SK-N-SH (cell line): ENCODE data around the gene RAB6B.

Experiments
- CTCF ChIP-seq: fragments of 200-600 bp; sonication (generic); IDR thresholded peaks from 2 replicates; pipeline ENCODE4 v1.6.1; 2017; ENCODE audit warnings: antibody characterized with exemption, mild to moderate bottlenecking, moderate library complexity
- ELF1 ChIP-seq: IDR thresholded peaks from 2 replicates; pipeline ENCODE4 v1.4.0; 2012
- EP300 ChIP-seq, 2 experiments: IDR thresholded peaks; 2 replicates each; pipeline versions ENCODE4 v1.4.0 to v1.6.1; 2012; ENCODE audit warnings: borderline replicate concordance in 1 of 2, low read depth in 1 of 2, low read length in 1 of 2
- EZH2phosphoT487 ChIP-seq: fragments of 200-600 bp; sonication (generic); IDR thresholded peaks from 2 replicates; pipeline ENCODE4 v1.6.1; 2017; ENCODE audit warnings: low read depth, mixed run types, mild to moderate bottlenecking, antibody characterized with exemption, moderate library complexity, borderline replicate concordance
- MXI1 ChIP-seq: IDR thresholded peaks from 2 replicates; pipeline ENCODE4 v1.6.1; 2012; ENCODE audit warnings: mild to moderate bottlenecking, low read depth, low read length, improper control_type of control experiment
- POLR2AphosphoS5 ChIP-seq: IDR thresholded peaks from 2 replicates; pipeline ENCODE4 v1.6.1; 2012; ENCODE audit warnings: low read depth, low read length
- RAD21 ChIP-seq: IDR thresholded peaks from 2 replicates; pipeline ENCODE4 v1.6.1; 2012; ENCODE audit warnings: mild to moderate bottlenecking, low read length
- RCOR1 ChIP-seq: fragments of 150-350 bp; IDR thresholded peaks from 2 replicates; pipeline ENCODE4 v1.6.1; 2017; ENCODE audit warnings: antibody characterized with exemption, low read length
- RFX5 ChIP-seq: IDR thresholded peaks from 2 replicates; pipeline ENCODE4 v1.6.1; 2012; ENCODE audit warnings: mild to moderate bottlenecking, improper control_type of control experiment, low read length
- SMC3 ChIP-seq: IDR thresholded peaks from 2 replicates; pipeline ENCODE4 v1.6.1; 2012; ENCODE audit warnings: low read depth, low read length, improper control_type of control experiment
- TF ChIP-seq, protein P1 (sequence below): IDR thresholded peaks from 2 replicates; pipeline ENCODE4 v1.6.1; 2012; ENCODE audit warnings: mild to moderate bottlenecking, low read depth, low read length, moderate library complexity
- TF ChIP-seq, protein P2 (sequence below): fragments of 150-350 bp; IDR thresholded peaks from 2 replicates; pipeline ENCODE4 v1.6.1; 2017; ENCODE audit warnings: antibody characterized with exemption, low read length, low read depth, borderline replicate concordance
- TF ChIP-seq, protein P3 (sequence below): IDR thresholded peaks from 2 replicates; pipeline ENCODE4; 2012

- TF ChIP-seq CTCF (no peak), POLR2AphosphoS5 (no peak), RFX5 (no peak), RCOR1 (no peak), RAD21 (no peak), SMC3 (no peak), EZH2phosphoT487 (no peak), MXI1 (no peak), EP300 (IDR thresholded peaks at IDR 0.05; ENCODE audit: borderline replicate concordance in 1 of 2, low read depth in 1 of 2, low read length in 1 of 2) (no peak), ELF1 (no peak)
- TF ChIP-seq, protein P1, sequence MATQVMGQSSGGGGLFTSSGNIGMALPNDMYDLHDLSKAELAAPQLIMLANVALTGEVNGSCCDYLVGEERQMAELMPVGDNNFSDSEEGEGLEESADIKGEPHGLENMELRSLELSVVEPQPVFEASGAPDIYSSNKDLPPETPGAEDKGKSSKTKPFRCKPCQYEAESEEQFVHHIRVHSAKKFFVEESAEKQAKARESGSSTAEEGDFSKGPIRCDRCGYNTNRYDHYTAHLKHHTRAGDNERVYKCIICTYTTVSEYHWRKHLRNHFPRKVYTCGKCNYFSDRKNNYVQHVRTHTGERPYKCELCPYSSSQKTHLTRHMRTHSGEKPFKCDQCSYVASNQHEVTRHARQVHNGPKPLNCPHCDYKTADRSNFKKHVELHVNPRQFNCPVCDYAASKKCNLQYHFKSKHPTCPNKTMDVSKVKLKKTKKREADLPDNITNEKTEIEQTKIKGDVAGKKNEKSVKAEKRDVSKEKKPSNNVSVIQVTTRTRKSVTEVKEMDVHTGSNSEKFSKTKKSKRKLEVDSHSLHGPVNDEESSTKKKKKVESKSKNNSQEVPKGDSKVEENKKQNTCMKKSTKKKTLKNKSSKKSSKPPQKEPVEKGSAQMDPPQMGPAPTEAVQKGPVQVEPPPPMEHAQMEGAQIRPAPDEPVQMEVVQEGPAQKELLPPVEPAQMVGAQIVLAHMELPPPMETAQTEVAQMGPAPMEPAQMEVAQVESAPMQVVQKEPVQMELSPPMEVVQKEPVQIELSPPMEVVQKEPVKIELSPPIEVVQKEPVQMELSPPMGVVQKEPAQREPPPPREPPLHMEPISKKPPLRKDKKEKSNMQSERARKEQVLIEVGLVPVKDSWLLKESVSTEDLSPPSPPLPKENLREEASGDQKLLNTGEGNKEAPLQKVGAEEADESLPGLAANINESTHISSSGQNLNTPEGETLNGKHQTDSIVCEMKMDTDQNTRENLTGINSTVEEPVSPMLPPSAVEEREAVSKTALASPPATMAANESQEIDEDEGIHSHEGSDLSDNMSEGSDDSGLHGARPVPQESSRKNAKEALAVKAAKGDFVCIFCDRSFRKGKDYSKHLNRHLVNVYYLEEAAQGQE: no peak
- TF ChIP-seq, protein P2, sequence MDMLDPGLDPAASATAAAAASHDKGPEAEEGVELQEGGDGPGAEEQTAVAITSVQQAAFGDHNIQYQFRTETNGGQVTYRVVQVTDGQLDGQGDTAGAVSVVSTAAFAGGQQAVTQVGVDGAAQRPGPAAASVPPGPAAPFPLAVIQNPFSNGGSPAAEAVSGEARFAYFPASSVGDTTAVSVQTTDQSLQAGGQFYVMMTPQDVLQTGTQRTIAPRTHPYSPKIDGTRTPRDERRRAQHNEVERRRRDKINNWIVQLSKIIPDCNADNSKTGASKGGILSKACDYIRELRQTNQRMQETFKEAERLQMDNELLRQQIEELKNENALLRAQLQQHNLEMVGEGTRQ: no peak
- TF ChIP-seq, protein P3, sequence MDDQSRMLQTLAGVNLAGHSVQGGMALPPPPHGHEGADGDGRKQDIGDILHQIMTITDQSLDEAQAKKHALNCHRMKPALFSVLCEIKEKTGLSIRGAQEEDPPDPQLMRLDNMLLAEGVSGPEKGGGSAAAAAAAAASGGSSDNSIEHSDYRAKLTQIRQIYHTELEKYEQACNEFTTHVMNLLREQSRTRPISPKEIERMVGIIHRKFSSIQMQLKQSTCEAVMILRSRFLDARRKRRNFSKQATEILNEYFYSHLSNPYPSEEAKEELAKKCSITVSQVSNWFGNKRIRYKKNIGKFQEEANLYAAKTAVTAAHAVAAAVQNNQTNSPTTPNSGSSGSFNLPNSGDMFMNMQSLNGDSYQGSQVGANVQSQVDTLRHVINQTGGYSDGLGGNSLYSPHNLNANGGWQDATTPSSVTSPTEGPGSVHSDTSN: no peak
Measured at GRCh38 chr3:133915685-133916658, 20.3 kb upstream of the RAB6B start.
